PC-3 (cell line): ENCODE measurements around the gene EFTUD2. TPM values are rescaled to one million over a fixed set of nuclear protein-coding genes. Genes with fewer than 3 reads are reported as not detected.

Source experiments
- ATAC-seq: fragments of 200-7000 bp; cut with Tn5 transposase; 2 replicates; pipeline ENCODE4 v1.9.1; 2020; ENCODE audit warnings: mild to moderate bottlenecking, moderate library complexity
- BruUV-seq: library from RNA; stranded (reverse); fragments of 400-500 nt; replicated peaks from 2 replicates; lab custom pipeline; 2021; lab: Mats Ljungman, UMichigan
- CTCF ChIA-PET: fragments of 300-600 bp; sonication (Branson Sonifier 250); formaldehyde crosslinking; loops from one replicate; lab custom pipeline; 2022; ENCODE audit warnings: antibody characterized with exemption; lab: Charles Lee
- POLR2A ChIA-PET: fragments of 300-600 bp; sonication (Branson Sonifier 250); formaldehyde crosslinking; loops from one replicate; lab custom pipeline; 2022; ENCODE audit warnings: antibody characterized with exemption; ENCODE audit not compliant: unreplicated experiment; lab: Charles Lee
- DNase-seq: peaks from one replicate; pipeline ENCODE4 v3.0.0-alpha.2; 2015
- H2AFZ ChIP-seq: fragments of 300-600 bp; sonication (generic); 2 replicates; pipeline ENCODE4 v1.6.0; 2016; ENCODE audit warnings: antibody characterized with exemption, low read length
- H3F3A ChIP-seq: fragments of 300-600 bp; sonication (generic); one replicate; pipeline ENCODE4 v1.6.0; 2017; ENCODE audit warnings: antibody characterized with exemption, low read length, control low read depth, mild to moderate bottlenecking; ENCODE audit not compliant: unreplicated experiment
- H3K27ac ChIP-seq: fragments of 300-600 bp; sonication (generic); 2 replicates; pipeline ENCODE4 v1.5.1; 2016; ENCODE audit warnings: mild to moderate bottlenecking, low read length
- H3K27me3 ChIP-seq: fragments of 300-600 bp; sonication (generic); 2 replicates; pipeline ENCODE4 v1.6.1; 2016; ENCODE audit warnings: low read length, mixed read lengths
- H3K36me3 ChIP-seq: fragments of 300-600 bp; sonication (generic); 2 replicates; pipeline ENCODE4 v1.6.1; 2016; ENCODE audit warnings: low read depth, mixed run types, low read length, mixed read lengths
- H3K4me1 ChIP-seq: fragments of 300-600 bp; sonication (generic); 2 replicates; pipeline ENCODE4 v1.5.1; 2016; ENCODE audit warnings: low read length; ENCODE audit not compliant: insufficient read depth
- H3K4me2 ChIP-seq: fragments of 300-600 bp; sonication (generic); 2 replicates; pipeline ENCODE4 v1.6.0; 2016; ENCODE audit warnings: low read length
- H3K4me3 ChIP-seq: fragments of 300-600 bp; sonication (generic); 2 replicates; pipeline ENCODE4 v1.5.1; 2016; ENCODE audit warnings: mild to moderate bottlenecking, low read length, mixed read lengths
- H3K79me2 ChIP-seq: fragments of 300-600 bp; sonication (generic); 2 replicates; pipeline ENCODE4 v1.6.1; 2017; ENCODE audit warnings: low read length, mixed read lengths
- H3K9ac ChIP-seq: fragments of 300-600 bp; sonication (generic); 2 replicates; pipeline ENCODE4 v1.6.0; 2016; ENCODE audit warnings: mild to moderate bottlenecking, low read length
- H3K9me2 ChIP-seq: fragments of 300-600 bp; sonication (generic); replicated peaks from 2 replicates; pipeline ENCODE4 v1.6.1; 2016; ENCODE audit warnings: mixed run types, low read length, mixed read lengths
- H3K9me3 ChIP-seq: fragments of 300-600 bp; sonication (generic); 2 replicates; pipeline ENCODE4 v1.6.1; 2016; ENCODE audit warnings: low read length, mixed read lengths
- H4K20me1 ChIP-seq: fragments of 300-600 bp; sonication (generic); 2 replicates; pipeline ENCODE4 v1.6.1; 2016; ENCODE audit warnings: low read length, mixed read lengths
- CTCF ChIP-seq: fragments of 300-600 bp; sonication (generic); conservative IDR thresholded peaks from 2 replicates; pipeline ENCODE4 v1.5.1; 2017; ENCODE audit warnings: antibody characterized with exemption, low read depth, mild to moderate bottlenecking, low read length
- EZH2 ChIP-seq: fragments of 300-600 bp; sonication (generic); IDR thresholded peaks from one replicate; pipeline ENCODE4 v1.6.1; 2017; ENCODE audit warnings: antibody characterized with exemption, mild to moderate bottlenecking, low read length; ENCODE audit not compliant: unreplicated experiment
- EZH2phosphoT487 ChIP-seq: fragments of 300-600 bp; sonication (generic); IDR thresholded peaks from 2 replicates; pipeline ENCODE4 v1.6.1; 2018; ENCODE audit warnings: mild to moderate bottlenecking, antibody characterized with exemption, low read length, borderline replicate concordance
- intact Hi-C: fragments of 100-400 bp; cut with micrococcal nuclease; formaldehyde crosslinking; loops from 2 replicates; pipeline ENCODE4 v1.9.0; 2023
- total RNA-seq: library from RNA; depleted of rRNA; stranded (reverse); fragments of >200 nt; gene quantifications from 2 replicates; pipeline ENCODE4 v1.2.3, GENCODE V29; 2014

EFTUD2 gene
- total RNA-seq, 1 experiment from 2014 or later, result 227 TPM

GRCh38 chr17:44894642-44895041 lies 4.6 kb downstream of the EFTUD2 start:
- Histone ChIP-seq H3K9ac (no peak overlapping the region), H3K79me2 (peaks cover 89% of the 10 kb centered on the region), H3K27me3 (no peaks in the 10 kb centered on the region), H3K4me3 (no peak overlapping the region), H3K4me2 (no peak overlapping the region), H3K9me2 (no peaks in the 10 kb centered on the region), H3K36me3 (peaks cover 40% of the 10 kb centered on the region), H3K9me3 (no peaks in the 10 kb centered on the region), H4K20me1 (peaks cover 19% of the 10 kb centered on the region), H3K27ac (no peak overlapping the region), H2AFZ (no peak overlapping the region), H3F3A (no peaks in the 10 kb centered on the region), H3K4me1 (0 out of 2 replicates have a peak, but pooled peaks cover 3% of the 10 kb centered on the region)
- DNase-seq, result no peak
- ChIA-PET CTCF (no interaction called here), POLR2A (no interaction called here)
- TF ChIP-seq EZH2, result no peak
- TF ChIP-seq CTCF, result no peak
- TF ChIP-seq EZH2phosphoT487, result no peak
- intact Hi-C loops, result no loop called here
- no peak for ATAC-seq
- BruUV-seq, result no TSS peak

- H3K27ac ChIP-seq, result no peak overlapping the region
- CTCF ChIA-PET, result interaction anchor here (0.6 kb wide), 1 partner anchor 982 kb away, joined by 3 read pairs; no protein-coding TSS in a partner anchor
- H3K9me2 ChIP-seq, result no peaks in the 10 kb centered on the region
- peaks cover 93% of the 10 kb centered on the region for H3K79me2 ChIP-seq
- no peaks in the 10 kb centered on the region for H3K9me3 ChIP-seq
- no peak overlapping the region for H3K4me3 ChIP-seq
- H3F3A ChIP-seq, result no peaks in the 10 kb centered on the region
- H2AFZ ChIP-seq, result no peak overlapping the region
- no peak overlapping the region for H3K9ac ChIP-seq
- DNase-seq, result no peak
- H4K20me1 ChIP-seq, result peaks cover 40% of the 10 kb centered on the region
- no peak for ATAC-seq
- H3K4me1 ChIP-seq, result no peaks in the 10 kb centered on the region
- TF ChIP-seq EZH2, result no peak
- no peak for TF ChIP-seq CTCF
- TF ChIP-seq EZH2phosphoT487, result no peak
- intact Hi-C loops, result no loop called here
- no peak overlapping the region for H3K4me2 ChIP-seq
- POLR2A ChIA-PET, result interaction anchor here (0.6 kb wide), 1 partner anchor 53 kb away, joined by 19 read pairs; no protein-coding TSS in a partner anchor
- no TSS peak for BruUV-seq
- peaks cover 42% of the 10 kb centered on the region for H3K36me3 ChIP-seq
- no peaks in the 10 kb centered on the region for H3K27me3 ChIP-seq
These were observed 7.0 kb downstream of the EFTUD2 start for GRCh38 chr17:44892250-44892649.

GRCh38 chr17:44889003-44889402 lies 10.2 kb downstream of the EFTUD2 start:
- no TSS peak for BruUV-seq
- Histone ChIP-seq H3K9me3 (no peaks in the 10 kb centered on the region), H2AFZ (no peak overlapping the region), H3K36me3 (peaks cover 52% of the 10 kb centered on the region), H4K20me1 (peaks cover 32% of the 10 kb centered on the region; the same call in 1 of the 2 replicates), H3F3A (no peaks in the 10 kb centered on the region), H3K27ac (no peak overlapping the region), H3K27me3 (no peaks in the 10 kb centered on the region), H3K9me2 (no peaks in the 10 kb centered on the region), H3K4me3 (no peak overlapping the region), H3K9ac (no peak overlapping the region), H3K4me1 (no peaks in the 10 kb centered on the region), H3K4me2 (no peak overlapping the region), H3K79me2 (peaks cover 70% of the 10 kb centered on the region)
- ChIA-PET CTCF (no interaction called here), POLR2A (interaction anchor here (0.6 kb wide), 1 partner anchor 79 kb away, joined by 4 read pairs; no protein-coding TSS in a partner anchor)
- TF ChIP-seq CTCF (no peak), EZH2phosphoT487 (no peak), EZH2 (no peak)
- intact Hi-C loops, result no loop called here
- DNase-seq (no peak), ATAC-seq (no peak)
